K562 (cell line): ENCODE results near the gene CSTB. TPM values are rescaled to one million over a fixed set of nuclear protein-coding genes. Genes with fewer than 3 reads are reported as not detected.
A peak's percentile ranks its signal among the peaks of the same experiment; 100 is the strongest.

Experiments
- BHLHE40 ChIP-seq: IDR thresholded peaks from 2 replicates; pipeline ENCODE4 v1.6.1; 2011; ENCODE audit warnings: low read length, improper control_type of control experiment
- EP300 ChIP-seq: IDR thresholded peaks from 2 replicates; pipeline ENCODE4 v1.6.1; 2012; ENCODE audit warnings: low read length, improper control_type of control experiment
- MAFK ChIP-seq: IDR thresholded peaks from 2 replicates; pipeline ENCODE4 v1.6.1; 2011; ENCODE audit warnings: low read length, improper control_type of control experiment
- MAZ ChIP-seq, 2 experiments: fragments of 450-650 bp in 1 of 2; sonication (generic) in 1 of 2; formaldehyde crosslinking; IDR thresholded peaks in 1 of 2; conservative IDR thresholded peaks in 1 of 2; 2 replicates each; pipeline versions ENCODE4 v1.4.0 to v1.5.0; 2020; ENCODE audit warnings: mild to moderate bottlenecking in 1 of 2, missing genetic modification reagents in 1 of 2
- MITF ChIP-seq: IDR thresholded peaks from 2 replicates; pipeline ENCODE4 v1.6.1; 2014; ENCODE audit warnings: antibody characterized with exemption
- MYBL2 ChIP-seq, 2 experiments: fragments of 450-650 bp in 1 of 2; sonication (generic) in 1 of 2; formaldehyde crosslinking in 1 of 2; IDR thresholded peaks; 2 replicates each; pipeline versions ENCODE4 v1.6.1 to v1.8.1; 2017 to 2022; ENCODE audit warnings: borderline replicate concordance in 1 of 2, inconsistent platforms in 1 of 2, low read depth in 1 of 2, mild to moderate bottlenecking in 1 of 2, missing genetic modification reagents in 1 of 2, moderate library complexity in 1 of 2
- PRMT5 ChIP-seq: sonication (generic); formaldehyde crosslinking; IDR thresholded peaks from 2 replicates; pipeline ENCODE4 v1.5.0; 2020; ENCODE audit warnings: missing genetic modification reagents
- SAP30 ChIP-seq: fragments of 200-600 bp; sonication (generic); IDR thresholded peaks from 2 replicates; pipeline ENCODE4 v1.6.1; 2012; ENCODE audit warnings: borderline replicate concordance, low read depth, mild to moderate bottlenecking, moderate library complexity, low read length, control low read depth, inconsistent platforms; ENCODE audit not compliant: insufficient read depth, poor library complexity, severe bottlenecking
- SIX5 ChIP-seq, 2 experiments: IDR thresholded peaks; 2 replicates each; pipeline ENCODE4 v1.6.1; 2011; ENCODE audit warnings: low read length in 2 of 2, borderline replicate concordance in 1 of 2, low read depth in 1 of 2, mild to moderate bottlenecking in 1 of 2, moderate library complexity in 1 of 2; ENCODE audit not compliant: insufficient read depth in 1 of 2
- THRAP3 ChIP-seq: fragments of 450-650 bp; IDR thresholded peaks from 2 replicates; pipeline ENCODE4 v1.6.1; 2016; ENCODE audit warnings: mild to moderate bottlenecking, inconsistent platforms, borderline replicate concordance
- polyA plus RNA-seq, 8 experiments: library from polyadenylated mRNA; depleted of rRNA in 4 of 8; stranded (reverse) in 5 of 8; unstranded in 3 of 8; fragments of >200 nt; fragmentation: Nextera tagmentation in 2 of 8; fragmentation: Illumina TruSeq in 1 of 8; extraction: Ambion mirVana in 2 of 8; extraction: Trizol in 1 of 8; gene quantifications; 2 replicates each; pipeline versions ENCODE4 v1.2.1 to v1.2.3, GENCODE V29; 2011 to 2014; ENCODE audit warnings: inconsistent platforms in 1 of 8, missing spikeins in 1 of 8
- total RNA-seq, 7 experiments: library from RNA; depleted of rRNA in 6 of 7; stranded (reverse); fragments of >200 nt in 6 of 7; fragmentation: Illumina TruSeq in 2 of 7; extraction: Trizol in 2 of 7; gene quantifications; 2 replicates each; pipeline versions ENCODE4 v1.2.1 to v1.2.3, GENCODE V29; 2011 to 2021; ENCODE audit warnings: low replicate concordance in 1 of 7
- TF ChIP-seq, protein P1 (sequence below): sonication (generic); formaldehyde crosslinking; IDR thresholded peaks from 2 replicates; pipeline ENCODE4 v1.4.0; 2020; ENCODE audit warnings: mild to moderate bottlenecking, missing genetic modification reagents
- TF ChIP-seq, protein P2 (sequence below): fragments of 200-800 bp; sonication (Bioruptor generic); IDR thresholded peaks from 2 replicates; pipeline ENCODE4 v1.6.1; 2017; ENCODE audit warnings: missing genetic modification characterization, missing compliant biosample characterization
- TF ChIP-seq, protein P3 (sequence below), 2 experiments: fragments of 250-450 bp in 1 of 2; fragments of 450-650 bp in 1 of 2; sonication (Bioruptor Pico) in 1 of 2; IDR thresholded peaks; 2 replicates each; pipeline versions ENCODE4 v1.6.1 to v1.8.0; 2016 to 2021; ENCODE audit warnings: mild to moderate bottlenecking in 2 of 2, moderate library complexity in 2 of 2, missing compliant biosample characterization in 1 of 2, missing genetic modification characterization in 1 of 2
- TF ChIP-seq, protein P4 (sequence below): sonication (generic); formaldehyde crosslinking; IDR thresholded peaks from 2 replicates; pipeline ENCODE4 v1.9.0; 2022; ENCODE audit warnings: mild to moderate bottlenecking, missing genetic modification reagents

CSTB gene
- total and polyA plus RNA-seq, 9 of the 15 experiments (the other 6 are each of a cell fraction or from before 2014, with no cell fraction given), result 12.4 to 65.0 (median 31.7) TPM

- TF ChIP-seq MYBL2 (IDR thresholded peaks at IDR 0.05; ENCODE audit: low read depth) (no peak), MYBL2 (CRISPR knock-in tag; IDR thresholded peaks at IDR 0.05; ENCODE audit: borderline replicate concordance) (no peak), EP300 (0 out of 2 replicates have a peak, but pooled peaks have one; percentile 3), BHLHE40 (0 out of 2 replicates have a peak, but pooled peaks have one; percentile 8), MITF (0 out of 2 replicates have a peak, but pooled peaks have one; percentile 18), MAZ (CRISPR knock-in tag; conservative IDR thresholded peaks at IDR 0.05 in 1 of 2, IDR thresholded peaks at IDR 0.05 in 1 of 2) (peak in 1 of 2 experiments; percentile 38; a peak in 1 of 4 replicates), SAP30 (no peak), PRMT5 (no peak), THRAP3 (no peak), SIX5 (IDR thresholded peaks at IDR 0.05; ENCODE audit: borderline replicate concordance in 1 of 2, insufficient read depth in 1 of 2, low read depth in 1 of 2, low read length in 2 of 2) (no peak), MAFK (no peak)
- TF ChIP-seq, protein P1, sequence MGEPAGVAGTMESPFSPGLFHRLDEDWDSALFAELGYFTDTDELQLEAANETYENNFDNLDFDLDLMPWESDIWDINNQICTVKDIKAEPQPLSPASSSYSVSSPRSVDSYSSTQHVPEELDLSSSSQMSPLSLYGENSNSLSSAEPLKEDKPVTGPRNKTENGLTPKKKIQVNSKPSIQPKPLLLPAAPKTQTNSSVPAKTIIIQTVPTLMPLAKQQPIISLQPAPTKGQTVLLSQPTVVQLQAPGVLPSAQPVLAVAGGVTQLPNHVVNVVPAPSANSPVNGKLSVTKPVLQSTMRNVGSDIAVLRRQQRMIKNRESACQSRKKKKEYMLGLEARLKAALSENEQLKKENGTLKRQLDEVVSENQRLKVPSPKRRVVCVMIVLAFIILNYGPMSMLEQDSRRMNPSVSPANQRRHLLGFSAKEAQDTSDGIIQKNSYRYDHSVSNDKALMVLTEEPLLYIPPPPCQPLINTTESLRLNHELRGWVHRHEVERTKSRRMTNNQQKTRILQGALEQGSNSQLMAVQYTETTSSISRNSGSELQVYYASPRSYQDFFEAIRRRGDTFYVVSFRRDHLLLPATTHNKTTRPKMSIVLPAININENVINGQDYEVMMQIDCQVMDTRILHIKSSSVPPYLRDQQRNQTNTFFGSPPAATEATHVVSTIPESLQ (CRISPR knock-in tag), result no peak
- TF ChIP-seq, protein P2, sequence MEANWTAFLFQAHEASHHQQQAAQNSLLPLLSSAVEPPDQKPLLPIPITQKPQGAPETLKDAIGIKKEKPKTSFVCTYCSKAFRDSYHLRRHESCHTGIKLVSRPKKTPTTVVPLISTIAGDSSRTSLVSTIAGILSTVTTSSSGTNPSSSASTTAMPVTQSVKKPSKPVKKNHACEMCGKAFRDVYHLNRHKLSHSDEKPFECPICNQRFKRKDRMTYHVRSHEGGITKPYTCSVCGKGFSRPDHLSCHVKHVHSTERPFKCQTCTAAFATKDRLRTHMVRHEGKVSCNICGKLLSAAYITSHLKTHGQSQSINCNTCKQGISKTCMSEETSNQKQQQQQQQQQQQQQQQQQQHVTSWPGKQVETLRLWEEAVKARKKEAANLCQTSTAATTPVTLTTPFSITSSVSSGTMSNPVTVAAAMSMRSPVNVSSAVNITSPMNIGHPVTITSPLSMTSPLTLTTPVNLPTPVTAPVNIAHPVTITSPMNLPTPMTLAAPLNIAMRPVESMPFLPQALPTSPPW (CRISPR knock-in tag), result peak; percentile 49
- TF ChIP-seq, protein P3, sequence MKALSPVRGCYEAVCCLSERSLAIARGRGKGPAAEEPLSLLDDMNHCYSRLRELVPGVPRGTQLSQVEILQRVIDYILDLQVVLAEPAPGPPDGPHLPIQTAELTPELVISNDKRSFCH (CRISPR knock-in tag; IDR thresholded peaks at IDR 0.05), result no peak
- TF ChIP-seq, protein P3 (tag; IDR thresholded peaks at IDR 0.05), result no peak
- TF ChIP-seq, protein P4, sequence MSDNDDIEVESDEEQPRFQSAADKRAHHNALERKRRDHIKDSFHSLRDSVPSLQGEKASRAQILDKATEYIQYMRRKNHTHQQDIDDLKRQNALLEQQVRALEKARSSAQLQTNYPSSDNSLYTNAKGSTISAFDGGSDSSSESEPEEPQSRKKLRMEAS, result 0 out of 2 replicates have a peak, but pooled peaks have one; percentile 15
These were observed 2.6 kb upstream of the CSTB start (continued) for GRCh38 chr21:43778469-43779335.
